ENCODE measurements around the gene DACH2.

Gene DACH2

DNA sequence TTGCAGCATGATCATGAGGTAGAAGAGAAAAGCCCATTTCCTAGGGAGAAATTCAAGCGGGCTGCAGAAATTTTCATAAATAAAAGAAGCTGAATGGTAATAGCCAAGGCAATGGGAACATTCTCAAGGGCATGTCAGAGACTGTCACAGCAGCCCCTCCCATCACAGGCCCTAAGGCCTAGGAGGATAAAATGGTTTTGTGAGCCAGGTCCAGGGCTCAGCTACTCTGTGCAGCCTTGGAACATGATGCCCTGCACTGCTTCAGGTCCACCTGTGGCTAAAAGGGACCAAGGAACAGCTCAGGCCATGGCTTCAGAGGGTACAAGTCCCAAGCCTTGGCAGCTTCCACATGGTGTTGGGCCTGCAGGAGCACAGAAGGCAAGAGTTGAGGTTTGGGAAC, 93.3 kb downstream of the DACH2 start:
- no peak overlapping the region for H3K4me3 ChIP-seq (ENCODE audit: low read depth, low read length)
- DNase-seq (ENCODE audit: low read depth), result no peak

DNA sequence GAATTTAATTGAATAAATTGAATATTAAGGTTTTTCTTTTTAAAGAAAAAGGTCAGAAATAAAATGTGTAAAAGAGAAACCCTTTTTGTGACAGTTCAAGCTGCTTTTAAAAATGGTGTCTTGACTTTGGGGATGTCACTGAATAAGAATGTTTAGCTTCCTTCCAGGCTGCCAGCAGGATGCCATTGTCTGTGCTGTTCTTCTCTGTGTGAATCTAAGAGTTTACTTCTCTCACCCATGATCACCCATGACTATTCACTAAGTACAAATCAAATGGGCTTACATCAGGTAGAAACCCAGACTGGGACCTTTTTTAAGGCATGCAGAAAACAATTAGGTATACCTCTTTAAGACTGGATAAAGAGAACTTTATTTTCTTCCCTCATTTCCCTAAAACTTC, 115.3 kb downstream of the DACH2 start:
- DNase-seq (ENCODE audit: low read depth), result no peak
- H3K4me3 ChIP-seq (ENCODE audit: low read depth, low read length), result no peak overlapping the region

DNA sequence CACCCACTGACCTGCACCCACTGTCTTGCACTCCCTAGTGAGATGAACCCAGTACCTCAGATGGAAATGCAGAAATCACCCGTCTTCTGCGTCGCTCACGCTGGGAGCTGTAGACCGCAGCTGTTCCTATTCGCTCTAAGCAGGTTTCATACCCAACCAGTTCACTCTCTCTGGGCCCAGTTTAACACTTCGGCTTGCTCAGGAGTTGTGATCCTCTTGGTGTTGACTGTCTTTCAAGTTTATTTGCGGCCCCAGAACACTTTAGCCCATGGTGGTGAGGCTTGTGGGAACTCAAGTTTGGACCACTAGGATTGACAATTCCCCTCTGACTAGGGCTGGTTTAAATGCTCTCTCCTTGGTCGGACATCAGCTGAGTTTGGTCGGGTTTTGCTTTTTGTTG, 147.0 kb downstream of the DACH2 start:
- no peak overlapping the region for H3K4me3 ChIP-seq (ENCODE audit: low read depth, low read length)
- no peak for DNase-seq (ENCODE audit: low read depth)

DNA sequence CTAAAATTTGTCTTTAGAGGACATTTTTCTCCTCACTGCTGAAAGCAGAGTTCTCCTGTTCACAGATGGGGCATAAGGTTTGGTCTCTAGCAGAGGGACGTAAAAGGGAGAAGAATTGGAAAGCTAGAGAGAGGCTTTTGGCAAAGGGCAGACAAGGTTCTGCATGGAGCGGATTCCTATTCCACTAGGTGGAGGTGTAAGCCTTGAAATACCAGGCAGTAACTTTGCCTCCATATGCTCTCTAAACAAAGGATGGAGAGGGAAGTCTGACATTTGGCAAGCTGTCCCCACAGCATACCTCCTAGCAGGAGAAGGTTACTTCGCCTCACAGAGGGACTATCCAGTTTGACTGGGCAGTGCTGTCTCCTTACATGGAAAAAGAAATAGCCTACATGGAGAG, 174.7 kb downstream of the DACH2 start:
- H3K4me3 ChIP-seq (ENCODE audit: low read depth, low read length), result no peak overlapping the region
- DNase-seq (ENCODE audit: low read depth), result no peak

DNA sequence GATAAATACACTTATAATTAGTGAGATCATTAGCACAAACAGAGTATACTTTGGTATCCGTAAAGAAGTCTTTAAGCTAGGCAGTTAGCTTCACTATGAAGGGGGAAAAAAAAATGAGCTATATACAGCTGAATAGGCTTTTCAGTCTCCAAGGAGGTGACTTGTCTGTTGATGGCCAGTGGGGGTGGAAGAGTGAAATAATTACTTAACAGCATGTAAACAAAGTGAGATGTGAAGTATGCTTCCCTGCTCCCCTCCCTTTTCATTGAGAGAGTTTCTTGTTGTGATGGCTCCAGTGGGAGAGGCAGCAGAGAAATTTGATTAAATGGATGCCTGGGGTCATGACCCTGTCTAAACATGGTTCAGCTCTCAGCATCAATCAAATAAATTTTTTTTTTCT, 180.9 kb downstream of the DACH2 start:
- H3K4me3 ChIP-seq (ENCODE audit: low read depth, low read length), result no peak overlapping the region

DNA sequence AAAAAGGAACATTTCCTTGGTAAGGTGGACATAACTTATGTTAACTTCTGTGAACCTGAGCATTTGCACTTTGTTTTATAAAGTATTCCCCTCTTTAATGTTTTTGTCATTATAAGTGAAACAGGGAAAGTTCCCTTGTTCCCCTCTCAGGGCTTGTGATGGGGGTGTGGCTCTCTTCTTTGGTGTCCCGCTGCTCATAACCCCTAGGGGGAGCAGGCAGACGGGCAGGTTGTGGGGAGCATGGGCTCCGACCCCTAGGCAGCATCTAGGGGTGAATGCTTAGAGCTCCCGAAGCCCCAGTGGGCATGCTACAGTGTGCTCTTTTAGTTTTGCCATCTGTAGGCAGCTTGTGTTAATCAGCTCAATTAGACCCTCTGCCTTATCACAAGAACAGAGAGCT, 200.4 kb downstream of the DACH2 start:
- DNase-seq (ENCODE audit: low read depth), result no peak
- no peak overlapping the region for H3K4me3 ChIP-seq (ENCODE audit: low read depth, low read length)

More for the DNA sequence above, 180.9 kb downstream of the DACH2 start:
- DNase-seq (ENCODE audit: low read depth), result no peak

DNA sequence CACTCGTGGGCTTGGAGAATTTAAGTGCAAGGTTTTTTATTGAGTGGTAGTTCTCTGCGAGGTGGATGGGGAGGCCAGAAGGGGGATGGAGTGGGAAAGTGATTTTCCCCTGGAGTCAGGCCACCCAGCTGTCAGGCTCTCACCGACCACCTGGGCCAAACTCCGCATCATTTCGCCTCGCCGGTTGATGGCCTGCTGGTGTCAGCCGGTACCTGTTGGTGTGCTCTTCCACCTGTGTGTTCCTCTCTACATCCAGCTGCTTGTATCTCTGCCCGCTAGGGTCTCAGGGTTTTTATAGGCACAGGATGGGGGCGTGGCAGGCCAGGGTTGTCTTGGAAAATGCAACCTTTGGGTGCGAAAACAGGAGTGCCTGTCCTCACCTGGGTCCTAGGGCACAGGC, 200.9 kb downstream of the DACH2 start:
- H3K4me3 ChIP-seq (ENCODE audit: low read depth, low read length), result no peak overlapping the region
- DNase-seq (ENCODE audit: low read depth), result no peak

DNA sequence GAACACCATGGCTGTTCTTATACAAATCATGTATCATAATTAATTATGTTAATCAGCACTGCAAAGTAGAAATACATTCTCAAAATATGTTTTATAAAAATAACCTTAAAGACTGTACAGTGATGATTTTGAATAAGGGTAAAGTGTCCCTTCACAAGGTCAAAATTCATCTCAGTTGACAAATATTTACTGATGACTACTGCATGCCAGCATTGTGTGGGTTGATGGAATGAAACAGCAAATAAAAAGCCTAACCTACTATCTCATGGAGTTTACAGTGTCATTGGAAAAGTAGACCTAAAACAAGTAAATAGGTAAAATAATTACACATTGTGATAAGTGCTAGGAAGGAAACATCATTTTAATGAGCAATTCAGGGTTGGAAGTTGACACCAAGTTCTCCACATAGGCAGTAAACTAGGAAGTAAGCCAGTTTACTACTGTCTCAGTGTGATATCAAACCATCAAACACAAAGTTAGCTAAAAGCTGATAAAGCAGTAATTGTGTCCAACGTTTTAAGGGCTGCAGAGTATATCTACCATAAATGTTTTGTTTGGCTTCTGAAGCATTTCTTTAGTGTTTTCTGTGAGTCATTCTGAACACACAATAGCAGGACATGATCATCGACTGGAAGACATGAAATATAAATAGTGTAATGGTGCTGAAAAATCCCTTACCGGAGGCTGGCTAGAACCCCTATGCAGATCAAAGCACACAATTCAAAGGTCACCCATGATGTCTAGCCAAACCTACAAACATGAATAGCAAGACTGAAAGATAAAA, 221.8 kb downstream of the DACH2 start:
- DNase-seq (ENCODE audit: low read depth), result no peak
- no peak overlapping the region for H3K4me3 ChIP-seq (ENCODE audit: low read depth, low read length)

DNA sequence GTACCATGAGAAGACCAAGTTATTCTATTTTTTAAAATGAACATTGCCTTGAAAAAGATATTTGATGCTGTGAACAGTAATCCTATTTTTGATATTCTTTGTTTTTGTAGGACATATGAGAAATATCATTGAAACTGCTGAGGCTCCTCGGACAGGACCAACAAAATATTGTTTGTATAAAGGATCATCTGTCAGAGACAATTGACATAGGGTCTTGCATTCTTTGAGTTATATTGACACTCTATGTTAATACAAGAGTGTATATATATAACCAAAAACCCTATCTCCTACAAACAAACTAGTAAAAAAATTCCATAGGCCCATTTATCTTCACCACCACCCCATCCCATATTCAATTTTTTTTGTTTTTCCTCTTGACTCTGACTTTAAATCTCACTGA, 222.7 kb downstream of the DACH2 start:
- H3K4me3 ChIP-seq (ENCODE audit: low read depth, low read length), result no peak overlapping the region
- DNase-seq (ENCODE audit: low read depth), result no peak

DNA sequence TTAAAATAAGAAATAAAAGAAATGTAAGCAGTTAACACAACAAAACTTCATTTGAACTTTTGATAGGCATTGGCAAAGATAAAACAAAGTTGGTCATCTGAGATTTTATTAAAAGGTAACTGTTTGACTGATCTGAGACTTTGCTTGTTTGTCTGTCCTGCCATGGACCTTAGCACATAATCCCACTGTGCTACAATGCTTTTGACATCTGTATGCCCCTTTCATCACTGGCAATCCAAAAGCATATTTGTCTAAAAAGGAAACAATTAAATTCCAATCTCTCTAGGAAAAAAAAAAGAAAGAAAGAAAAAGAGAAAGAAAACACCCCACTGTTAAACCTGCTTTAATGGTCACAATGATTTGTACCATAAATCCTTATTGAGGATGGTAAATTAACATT, 231.0 kb downstream of the DACH2 start:
- no peak overlapping the region for H3K4me3 ChIP-seq (ENCODE audit: low read depth, low read length)
- DNase-seq (ENCODE audit: low read depth), result no peak

DNA sequence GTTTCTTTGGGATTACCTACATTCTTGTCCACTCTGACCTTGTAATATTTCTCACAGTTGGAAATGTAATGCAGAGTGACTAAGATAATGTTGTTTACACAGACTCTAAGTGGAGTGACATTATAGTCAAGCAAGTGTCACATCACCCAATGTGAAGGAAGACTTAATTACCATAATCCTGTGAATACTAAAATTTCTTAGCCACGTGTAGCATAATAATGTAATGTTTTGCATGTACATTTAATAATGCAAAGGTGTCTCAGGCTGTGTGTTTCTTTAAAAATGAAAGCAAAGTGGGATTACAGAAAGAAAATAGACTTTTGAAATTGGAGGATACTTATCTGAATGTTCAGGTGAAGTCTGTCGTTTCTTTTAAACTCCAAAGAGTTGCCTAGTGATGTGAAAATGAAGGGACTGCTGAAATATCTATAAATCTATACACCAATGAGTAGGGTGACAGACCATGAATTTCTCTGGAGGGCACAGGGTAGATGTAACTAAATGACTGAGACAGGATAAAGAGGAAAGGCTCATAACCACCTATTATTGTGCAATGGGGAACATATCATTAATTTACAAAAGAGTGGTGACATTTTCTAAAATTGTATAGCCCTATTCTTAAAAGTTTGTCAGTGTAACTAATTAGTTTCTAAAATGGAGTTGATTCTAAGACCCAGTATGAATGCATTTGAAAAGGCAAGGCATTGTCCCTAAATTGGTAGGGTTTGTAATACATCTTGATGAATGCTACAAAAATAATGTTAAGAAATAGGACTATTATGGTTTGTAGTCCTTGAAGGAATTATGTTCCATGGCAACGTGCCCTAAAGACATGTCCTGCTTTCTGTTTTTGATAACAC, 235.7 kb downstream of the DACH2 start:
- DNase-seq (ENCODE audit: low read depth), result no peak
- no peak overlapping the region for H3K4me3 ChIP-seq (ENCODE audit: low read depth, low read length)

DNA sequence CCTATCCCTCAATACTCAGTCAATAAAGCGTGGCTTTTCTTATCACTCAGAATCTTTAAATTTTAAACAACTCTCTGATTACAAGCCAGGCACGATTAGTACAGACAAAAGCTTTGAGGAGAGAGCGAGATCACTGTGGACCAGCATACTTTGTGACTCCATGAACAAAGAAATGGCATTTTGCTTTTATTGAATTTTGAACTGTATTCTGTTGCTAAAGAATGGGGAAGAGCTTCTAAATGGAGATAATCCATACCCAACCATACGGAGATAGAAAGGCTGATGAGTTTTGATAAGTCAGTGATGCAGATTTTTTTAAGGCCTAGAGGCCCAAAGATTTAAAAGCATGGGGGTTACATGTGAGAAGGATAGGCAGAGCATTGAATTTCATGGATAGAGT, 259.1 kb downstream of the DACH2 start:
- no peak for DNase-seq (ENCODE audit: low read depth)

DNA sequence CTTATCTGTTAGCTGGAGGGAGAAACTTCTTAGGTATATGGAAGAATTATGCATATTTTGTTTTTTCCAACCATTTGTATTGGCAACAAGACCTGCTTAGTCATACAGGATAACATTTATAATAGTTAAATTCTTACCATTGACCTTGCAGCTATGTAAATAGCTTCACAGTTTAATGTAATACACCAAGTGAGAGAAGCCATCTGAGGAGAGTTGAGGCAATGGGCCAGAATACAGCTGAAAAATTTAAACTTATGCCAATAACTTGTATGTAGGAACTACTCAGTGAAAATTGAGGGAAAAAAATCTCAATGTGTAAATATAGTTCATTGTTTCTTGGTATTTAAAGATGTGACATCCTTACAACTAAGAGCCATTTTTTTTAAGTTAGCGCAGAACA, 273.5 kb downstream of the DACH2 start:
- H3K4me3 ChIP-seq (ENCODE audit: low read depth, low read length), result no peak overlapping the region
- DNase-seq (ENCODE audit: low read depth), result no peak

More for the DNA sequence above, 259.1 kb downstream of the DACH2 start:
- no peak overlapping the region for H3K4me3 ChIP-seq (ENCODE audit: low read depth, low read length)

DNA sequence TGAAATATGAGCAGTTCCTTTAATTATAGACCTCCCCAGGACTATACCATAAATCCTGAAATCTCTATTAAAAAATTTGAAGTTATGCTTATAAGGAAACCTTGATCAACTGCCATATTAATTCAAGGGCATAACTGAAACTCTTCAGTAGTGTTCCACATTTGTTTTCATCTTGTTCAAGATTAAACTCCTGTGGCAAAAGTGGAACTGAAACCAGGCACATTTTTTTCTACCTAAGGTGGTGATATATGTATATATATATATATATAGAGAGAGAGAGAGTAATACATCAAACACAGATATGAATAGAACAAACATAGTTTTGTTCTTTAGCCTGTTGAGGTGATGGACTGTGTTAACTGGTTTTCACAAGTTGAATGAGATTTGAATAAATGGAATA, 287.9 kb downstream of the DACH2 start:
- no peak for DNase-seq (ENCODE audit: low read depth)
- no peak overlapping the region for H3K4me3 ChIP-seq (ENCODE audit: low read depth, low read length)

DNA sequence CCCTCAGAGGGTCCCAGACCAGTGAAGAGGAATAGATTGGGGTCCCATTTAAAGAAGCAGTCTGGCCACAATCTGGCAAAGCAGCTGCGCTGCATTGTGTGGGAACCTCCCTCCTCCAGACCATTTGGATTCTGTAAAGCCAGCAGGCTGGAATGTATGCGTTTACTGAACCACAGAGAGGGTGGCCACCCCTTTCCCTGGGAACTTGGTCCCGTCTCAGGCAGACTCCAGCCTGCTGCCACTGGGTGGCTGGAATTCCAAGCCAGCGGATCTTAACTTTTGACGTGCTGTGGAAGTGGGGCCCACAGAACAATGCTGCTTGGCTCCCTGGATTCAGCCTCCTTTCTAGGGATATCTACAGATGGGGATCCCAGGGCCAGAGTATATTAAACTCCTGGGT, 307.2 kb downstream of the DACH2 start:
- no peak for DNase-seq (ENCODE audit: low read depth)
- no peak overlapping the region for H3K4me3 ChIP-seq (ENCODE audit: low read depth, low read length)

DNA sequence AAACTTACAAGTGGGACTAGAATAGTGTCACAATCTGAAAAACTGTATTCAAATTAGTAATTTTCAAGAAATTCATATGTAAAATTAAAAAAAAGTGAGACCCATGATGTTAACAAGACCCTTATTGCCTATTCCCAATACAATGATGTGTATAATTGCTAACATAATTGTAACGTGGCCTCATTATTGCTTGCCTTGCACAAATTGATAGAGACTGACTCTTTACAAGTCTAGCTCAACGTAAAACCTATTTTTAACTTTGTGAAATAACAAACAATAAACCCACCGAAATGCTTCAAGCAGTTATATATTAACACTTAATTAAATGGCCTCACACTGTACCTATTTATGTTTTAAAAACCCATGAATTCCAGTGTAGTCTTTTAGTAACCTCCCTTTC, 312.5 kb downstream of the DACH2 start:
- no peak for DNase-seq (ENCODE audit: low read depth)

DNA sequence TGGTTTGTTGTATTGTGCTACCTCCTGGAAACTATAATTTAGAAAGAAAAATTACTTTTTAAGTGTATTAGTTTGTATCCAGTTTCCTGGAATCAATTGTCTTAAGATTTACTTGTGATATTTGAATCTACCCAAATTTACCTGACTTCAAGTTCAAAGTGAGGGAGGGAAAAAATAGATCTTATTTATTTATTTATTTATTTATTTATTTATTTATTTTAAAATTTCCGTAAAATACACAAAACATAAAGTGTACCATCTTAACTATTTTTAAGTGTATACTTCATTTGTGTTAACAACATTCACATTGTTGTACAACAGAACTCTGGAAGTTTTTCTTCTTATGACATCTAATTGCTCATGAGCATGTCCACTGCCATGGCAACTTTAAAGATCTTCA, 356.0 kb downstream of the DACH2 start:
- no peak overlapping the region for H3K4me3 ChIP-seq (ENCODE audit: low read depth, low read length)
- DNase-seq (ENCODE audit: low read depth), result no peak

More for the DNA sequence above, 312.5 kb downstream of the DACH2 start:
- H3K4me3 ChIP-seq (ENCODE audit: low read depth, low read length), result no peak overlapping the region

DNA sequence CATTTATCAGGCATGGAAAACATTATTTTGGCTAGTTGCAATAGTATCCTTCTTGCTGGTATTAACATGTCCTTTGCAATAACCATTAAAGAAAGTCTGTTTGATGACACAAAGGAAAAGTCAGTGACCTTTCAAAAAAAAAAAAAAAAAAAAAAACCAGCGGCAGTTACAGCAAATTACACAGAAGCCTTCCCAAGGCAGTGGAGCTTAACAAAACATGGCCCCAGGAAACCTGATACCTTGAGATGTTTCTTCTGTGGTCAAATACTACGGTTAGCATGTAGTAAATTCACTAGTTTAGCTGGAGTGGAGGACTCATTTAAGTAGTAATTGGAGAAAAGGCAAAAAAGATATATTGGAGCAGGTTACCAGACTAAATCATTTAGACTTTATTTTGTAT, 359.1 kb downstream of the DACH2 start:
- DNase-seq (ENCODE audit: low read depth), result no peak

DNA sequence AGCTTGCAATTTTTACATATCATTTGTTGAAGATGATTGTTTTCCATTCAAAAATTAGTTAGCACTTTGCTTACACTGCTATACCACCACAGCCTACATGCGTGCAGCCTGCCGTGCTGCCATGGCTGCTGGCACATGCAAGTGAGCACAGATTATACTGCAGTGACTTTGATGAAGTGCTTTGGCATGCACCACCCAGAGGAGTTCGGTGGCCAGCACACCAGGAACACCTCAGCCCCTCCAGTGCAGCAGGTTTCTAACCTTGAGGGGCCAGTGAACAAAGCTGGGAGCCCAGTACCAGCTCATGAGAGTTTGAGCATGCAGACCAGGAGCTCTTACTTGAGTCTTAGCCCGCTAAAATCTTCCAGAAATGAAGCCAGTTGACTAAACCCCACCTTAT, 431.5 kb downstream of the DACH2 start:
- H3K4me3 ChIP-seq (ENCODE audit: low read depth, low read length), result no peak overlapping the region
- DNase-seq (ENCODE audit: low read depth), result no peak

More for the DNA sequence above, 359.1 kb downstream of the DACH2 start:
- no peak overlapping the region for H3K4me3 ChIP-seq (ENCODE audit: low read depth, low read length)

DNA sequence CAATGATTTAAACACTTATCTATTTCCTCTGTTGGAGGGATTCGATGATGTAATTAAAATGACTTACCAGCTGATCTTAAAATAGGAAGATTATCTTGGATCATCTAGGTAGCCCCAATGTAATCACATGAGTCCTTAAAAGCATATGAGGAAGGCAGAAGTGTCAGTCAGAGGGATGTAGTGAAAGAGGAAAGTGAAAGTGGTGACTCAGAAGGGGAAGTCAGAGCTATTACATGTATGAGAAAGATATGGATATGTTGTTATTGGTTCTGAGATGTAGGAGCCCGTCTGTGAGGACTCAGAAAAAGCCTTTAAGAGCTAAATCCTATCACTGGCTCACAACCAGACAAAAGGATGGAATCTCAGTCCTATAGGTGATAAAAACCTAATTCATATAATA, 456.4 kb downstream of the DACH2 start:
- no peak overlapping the region for H3K4me3 ChIP-seq (ENCODE audit: low read depth, low read length)
- DNase-seq (ENCODE audit: low read depth), result no peak

DNA sequence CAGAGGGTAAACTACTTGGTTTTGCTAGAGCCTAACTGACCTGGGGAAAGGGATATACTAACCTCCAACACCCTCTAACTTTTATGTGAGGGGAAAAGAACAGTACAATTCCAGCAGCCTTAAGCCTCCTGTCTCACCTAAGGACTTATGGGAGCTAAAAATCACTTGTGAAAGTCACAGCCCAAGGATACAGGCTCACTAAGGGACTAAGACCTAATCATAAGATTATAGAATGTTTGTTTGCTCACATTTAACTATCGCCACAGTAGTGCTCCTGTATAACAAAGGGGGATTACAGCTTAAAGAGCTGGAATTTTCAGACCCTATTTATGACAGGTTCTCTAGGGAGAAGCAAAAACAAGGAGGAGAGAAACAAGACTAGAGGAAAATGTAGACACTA, 548.7 kb downstream of the DACH2 start:
- H3K4me3 ChIP-seq (ENCODE audit: low read depth, low read length), result no peak overlapping the region
- no peak for DNase-seq (ENCODE audit: low read depth)

Data from skeletal muscle cell (primary cell).